ENCODE measurements around the gene NCAM1. TPM values are rescaled to one million over a fixed set of nuclear protein-coding genes. Genes with fewer than 3 reads are reported as not detected.
A peak's percentile ranks its signal among the peaks of the same experiment; 100 is the strongest.
"Not testable (repeated sequence)": the region's sequence is repeated elsewhere in the genome, so short reads cannot be mapped to it uniquely, and the experiment has no call there.

The NCAM1 gene
- 10 to 100 TPM in 1 of 6 donors, 1 to 10 TPM in 5; 1.4 to 15.3 (median 2.5) TPM for total RNA-seq

DNA sequence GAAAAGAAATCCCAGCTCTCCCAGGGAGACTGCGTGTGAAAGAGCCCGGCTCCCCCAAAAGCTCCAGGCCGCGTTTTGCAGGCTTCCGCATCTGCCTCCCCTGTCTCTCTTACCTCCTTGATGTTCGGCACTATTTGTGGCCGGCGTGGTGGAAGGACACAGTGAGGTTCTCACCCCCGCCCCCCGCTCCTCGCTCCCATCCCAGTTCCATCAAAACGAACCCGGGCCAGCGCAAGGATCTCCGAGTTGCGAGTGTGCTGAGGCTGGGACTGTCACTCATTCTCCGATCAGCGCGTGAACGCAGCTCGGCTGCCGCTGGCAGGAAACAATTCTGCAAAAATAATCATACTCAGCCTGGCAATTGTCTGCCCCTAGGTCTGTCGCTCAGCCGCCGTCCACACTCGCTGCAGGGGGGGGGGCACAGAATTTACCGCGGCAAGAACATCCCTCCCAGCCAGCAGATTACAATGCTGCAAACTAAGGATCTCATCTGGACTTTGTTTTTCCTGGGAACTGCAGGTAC is at the start of gene NCAM1:
TSS of gene NCAM1 (plus strand) at position 275 of the 523 bp plus-strand sequence.
- H3K27me3 ChIP-seq, result peaks cover 0 to 32% (median 15%) of the 10 kb centered on the region in 4 donors
- H3K27ac ChIP-seq, result no peak within 1 kb of the TSS
- TF ChIP-seq POLR2A (IDR thresholded peaks at IDR 0.05) (no peak), POLR2AphosphoS5 (IDR thresholded peaks at IDR 0.05) (no peak)
- TF ChIP-seq, protein P1, sequence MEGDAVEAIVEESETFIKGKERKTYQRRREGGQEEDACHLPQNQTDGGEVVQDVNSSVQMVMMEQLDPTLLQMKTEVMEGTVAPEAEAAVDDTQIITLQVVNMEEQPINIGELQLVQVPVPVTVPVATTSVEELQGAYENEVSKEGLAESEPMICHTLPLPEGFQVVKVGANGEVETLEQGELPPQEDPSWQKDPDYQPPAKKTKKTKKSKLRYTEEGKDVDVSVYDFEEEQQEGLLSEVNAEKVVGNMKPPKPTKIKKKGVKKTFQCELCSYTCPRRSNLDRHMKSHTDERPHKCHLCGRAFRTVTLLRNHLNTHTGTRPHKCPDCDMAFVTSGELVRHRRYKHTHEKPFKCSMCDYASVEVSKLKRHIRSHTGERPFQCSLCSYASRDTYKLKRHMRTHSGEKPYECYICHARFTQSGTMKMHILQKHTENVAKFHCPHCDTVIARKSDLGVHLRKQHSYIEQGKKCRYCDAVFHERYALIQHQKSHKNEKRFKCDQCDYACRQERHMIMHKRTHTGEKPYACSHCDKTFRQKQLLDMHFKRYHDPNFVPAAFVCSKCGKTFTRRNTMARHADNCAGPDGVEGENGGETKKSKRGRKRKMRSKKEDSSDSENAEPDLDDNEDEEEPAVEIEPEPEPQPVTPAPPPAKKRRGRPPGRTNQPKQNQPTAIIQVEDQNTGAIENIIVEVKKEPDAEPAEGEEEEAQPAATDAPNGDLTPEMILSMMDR (IDR thresholded peaks at IDR 0.05), result no peak
- H3K4me3 ChIP-seq, result peak within 1 kb of the TSS; percentile 29 to 54 (median 44)
- H3K9me3 ChIP-seq, result no peaks in the 10 kb centered on the region
- H3K36me3 ChIP-seq, result no peaks in the 10 kb centered on the region
- peak; percentile 35 to 68 for DNase-seq
- peak in 1 of 2 donors; percentile 72 for ATAC-seq (ENCODE audit: low FRiP score in 2 of 2)
- 2 to 5% methylated on average over 15 to 28 of the region's 28 CpGs for WGBS, 2 donors
- H3K4me1 ChIP-seq, result peaks cover 24 to 31% (median 28%) of the 10 kb centered on the region in 4 donors

DNA sequence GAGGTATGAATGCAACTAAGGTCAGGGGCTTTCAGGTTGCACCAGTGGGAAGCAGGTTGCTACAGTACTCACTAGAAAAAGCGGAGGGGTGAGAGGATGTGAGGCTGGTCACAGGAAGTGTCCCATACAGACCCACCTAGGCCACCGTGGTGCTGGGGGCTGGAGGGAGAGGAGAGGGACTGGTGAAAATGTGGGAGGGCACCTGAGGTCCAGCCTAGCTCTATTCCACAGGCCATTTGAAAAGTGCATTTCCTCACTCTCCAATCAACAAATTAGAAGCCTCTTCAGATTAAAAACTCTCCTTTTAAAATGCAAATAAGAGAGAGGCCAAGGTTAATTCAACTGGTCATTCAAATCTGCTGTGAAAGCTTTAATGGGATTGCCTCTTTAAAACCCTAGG is 38.6 kb upstream of the NCAM1 start:
- TF ChIP-seq POLR2A (IDR thresholded peaks at IDR 0.05), result no peak
- no peak for TF ChIP-seq POLR2AphosphoS5 (IDR thresholded peaks at IDR 0.05)
- no peak for TF ChIP-seq EP300 (IDR thresholded peaks at IDR 0.05)
- TF ChIP-seq, protein P1 (IDR thresholded peaks at IDR 0.05), result no peak

DNA sequence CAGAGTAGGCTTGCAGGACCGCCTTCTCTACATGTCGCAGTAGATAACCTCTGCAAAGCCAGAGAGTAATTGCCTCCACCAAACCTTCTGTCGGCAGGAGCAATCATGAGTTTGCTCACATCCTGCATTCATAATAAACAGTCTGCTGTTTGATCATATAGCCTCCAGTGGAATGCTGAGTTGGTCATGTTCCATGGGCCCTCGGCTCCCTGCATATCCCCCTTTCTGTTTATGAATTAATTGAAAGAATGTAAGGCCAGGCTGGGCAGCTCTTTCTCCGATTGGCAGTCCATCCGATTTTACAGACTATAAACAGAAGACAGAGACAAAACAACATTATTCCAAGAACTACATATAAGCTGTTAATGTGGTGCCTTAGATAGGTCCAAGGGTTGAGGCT is 36.4 kb upstream of the NCAM1 start:
- H3K9me3 ChIP-seq; DNase-seq; H3K4me1 ChIP-seq; H3K27ac ChIP-seq; ATAC-seq (ENCODE audit: low FRiP score in 2 of 2); H3K27me3 ChIP-seq; H3K4me3 ChIP-seq; H3K36me3 ChIP-seq: not testable (repeated sequence)
- WGBS, 2 donors, result 59 to 65% methylated on average over 6 of the region's 6 CpGs

More for the DNA sequence above, 38.6 kb upstream of the NCAM1 start:
- no peak overlapping the region for H3K4me3 ChIP-seq
- no peaks in the 10 kb centered on the region for H3K9me3 ChIP-seq
- no peaks in the 10 kb centered on the region for H3K27me3 ChIP-seq
- H3K36me3 ChIP-seq, result no peaks in the 10 kb centered on the region
- 50 to 62% methylated on average over 2 of the region's 2 CpGs for WGBS, 2 donors
- H3K27ac ChIP-seq, result no peak overlapping the region
- H3K4me1 ChIP-seq, result no peaks in the 10 kb centered on the region
- ATAC-seq (ENCODE audit: low FRiP score in 2 of 2) (no peak), DNase-seq (no peak)

DNA sequence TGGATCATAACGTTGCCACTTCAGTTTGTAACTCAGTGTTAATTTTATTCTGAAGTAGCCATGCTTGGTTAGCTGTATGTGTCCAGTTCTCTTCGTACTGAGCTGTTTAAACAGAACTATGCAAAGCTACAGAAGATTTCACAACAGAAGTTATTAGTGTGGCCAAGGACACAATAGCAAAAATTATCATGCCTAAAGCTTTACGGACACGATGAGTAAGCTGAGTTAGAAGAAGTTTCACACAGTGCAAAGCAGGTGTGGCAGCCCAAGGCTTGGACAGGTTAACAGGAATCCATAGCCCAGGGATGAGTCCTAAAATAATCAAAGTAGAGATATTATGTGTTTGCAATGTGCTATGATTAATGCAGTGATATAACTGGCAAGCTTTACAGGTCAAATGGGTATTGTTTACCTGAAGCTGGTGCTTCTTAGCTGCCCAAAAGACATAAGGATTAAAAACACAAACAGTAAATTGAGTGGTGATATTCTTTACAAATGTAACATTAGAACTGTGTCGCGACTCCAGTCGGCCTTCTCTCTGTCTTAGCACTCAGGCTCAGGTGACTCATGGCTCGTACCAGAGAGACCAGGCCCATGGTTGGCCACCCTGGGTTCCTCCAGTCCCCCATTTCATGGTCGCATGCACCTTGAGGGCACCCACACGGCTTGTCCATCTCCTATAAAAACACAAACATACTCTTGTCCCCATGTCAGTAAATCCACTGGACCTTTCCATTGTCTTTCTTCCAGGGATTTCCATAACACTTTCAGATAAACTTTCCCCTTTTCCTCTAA is 35.5 kb upstream of the NCAM1 start:
- ATAC-seq (ENCODE audit: low FRiP score in 2 of 2) (no peak), DNase-seq (no peak)
- no peak overlapping the region for H3K4me3 ChIP-seq
- no peaks in the 10 kb centered on the region for H3K4me1 ChIP-seq
- no peaks in the 10 kb centered on the region for H3K9me3 ChIP-seq
- no peaks in the 10 kb centered on the region for H3K36me3 ChIP-seq
- H3K27me3 ChIP-seq, result no peaks in the 10 kb centered on the region
- 74 to 82% methylated on average over 10 of the region's 10 CpGs for WGBS, 2 donors
- H3K27ac ChIP-seq, result no peak overlapping the region
- no peak for TF ChIP-seq POLR2A (IDR thresholded peaks at IDR 0.05)
- TF ChIP-seq POLR2AphosphoS5 (IDR thresholded peaks at IDR 0.05), result no peak
- TF ChIP-seq EP300 (IDR thresholded peaks at IDR 0.05), result no peak
- TF ChIP-seq, protein P1 (IDR thresholded peaks at IDR 0.05), result no peak

DNA sequence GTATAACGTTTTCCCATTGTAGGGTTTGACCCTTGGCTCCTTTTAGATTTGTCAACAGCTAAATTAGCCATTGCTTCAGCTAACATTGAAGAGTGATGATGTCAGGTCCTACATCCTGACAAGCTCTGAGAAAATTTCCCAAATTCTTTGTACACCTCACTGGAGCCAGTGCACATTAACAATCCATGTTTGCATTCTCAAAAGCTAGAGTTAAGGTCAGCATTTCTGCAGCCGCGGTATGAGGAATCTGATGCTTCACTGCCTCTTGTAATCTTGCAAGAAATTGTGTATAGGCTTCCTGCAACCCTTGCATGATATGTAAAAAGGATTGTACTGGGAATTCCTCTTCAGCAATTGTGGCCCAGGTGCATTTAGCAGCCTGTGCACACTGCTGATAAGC is 33.1 kb upstream of the NCAM1 start:
- ATAC-seq (ENCODE audit: low FRiP score in 2 of 2) (no peak), DNase-seq (no peak)
- no peaks in the 10 kb centered on the region for H3K27me3 ChIP-seq
- H3K4me1 ChIP-seq, result no peaks in the 10 kb centered on the region
- no peaks in the 10 kb centered on the region for H3K9me3 ChIP-seq
- no peak overlapping the region for H3K4me3 ChIP-seq
- WGBS, 2 donors, result 46 to 57% methylated on average over 3 of the region's 3 CpGs
- no peak overlapping the region for H3K27ac ChIP-seq
- H3K36me3 ChIP-seq, result no peaks in the 10 kb centered on the region
- TF ChIP-seq, protein P1 (IDR thresholded peaks at IDR 0.05), result no peak
- TF ChIP-seq EP300 (IDR thresholded peaks at IDR 0.05), result no peak
- TF ChIP-seq POLR2AphosphoS5 (IDR thresholded peaks at IDR 0.05), result no peak
- TF ChIP-seq POLR2A (IDR thresholded peaks at IDR 0.05), result no peak

All from upper lobe of left lung (tissue), 6 donors.